RWPE1 (cell line): ENCODE measurements around the gene MBNL2.

Experiments used
- CTCF ChIA-PET: fragments of 350-600 bp; sonication (Branson Sonifier 250); formaldehyde crosslinking; extraction: SDS; loops from one replicate; lab custom pipeline; 2021; lab: Yijun Ruan, JAX
- POLR2A ChIA-PET: fragments of 400-600 bp; formaldehyde crosslinking; extraction: SDS; loops from one replicate; lab custom pipeline; 2020; ENCODE audit warnings: antibody characterized with exemption; ENCODE audit not compliant: low non-redundant PET; lab: Yijun Ruan, JAX
- DNase-seq: peaks from one replicate; pipeline ENCODE4 v3.0.0; 2012; ENCODE audit warnings: low spot score
- H3K27ac ChIP-seq: fragments of 450-650 bp; 2 replicates; pipeline ENCODE4 v1.5.1; 2017
- TF ChIP-seq, protein P1 (sequence below): fragments of 450-650 bp; conservative IDR thresholded peaks from 2 replicates; pipeline ENCODE4 v1.5.1; 2017; ENCODE audit warnings: low read depth, mild to moderate bottlenecking

MBNL2 gene, protein sequence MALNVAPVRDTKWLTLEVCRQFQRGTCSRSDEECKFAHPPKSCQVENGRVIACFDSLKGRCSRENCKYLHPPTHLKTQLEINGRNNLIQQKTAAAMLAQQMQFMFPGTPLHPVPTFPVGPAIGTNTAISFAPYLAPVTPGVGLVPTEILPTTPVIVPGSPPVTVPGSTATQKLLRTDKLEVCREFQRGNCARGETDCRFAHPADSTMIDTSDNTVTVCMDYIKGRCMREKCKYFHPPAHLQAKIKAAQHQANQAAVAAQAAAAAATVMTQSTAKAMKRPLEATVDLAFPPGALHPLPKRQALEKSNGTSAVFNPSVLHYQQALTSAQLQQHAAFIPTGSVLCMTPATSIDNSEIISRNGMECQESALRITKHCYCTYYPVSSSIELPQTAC

DNA sequence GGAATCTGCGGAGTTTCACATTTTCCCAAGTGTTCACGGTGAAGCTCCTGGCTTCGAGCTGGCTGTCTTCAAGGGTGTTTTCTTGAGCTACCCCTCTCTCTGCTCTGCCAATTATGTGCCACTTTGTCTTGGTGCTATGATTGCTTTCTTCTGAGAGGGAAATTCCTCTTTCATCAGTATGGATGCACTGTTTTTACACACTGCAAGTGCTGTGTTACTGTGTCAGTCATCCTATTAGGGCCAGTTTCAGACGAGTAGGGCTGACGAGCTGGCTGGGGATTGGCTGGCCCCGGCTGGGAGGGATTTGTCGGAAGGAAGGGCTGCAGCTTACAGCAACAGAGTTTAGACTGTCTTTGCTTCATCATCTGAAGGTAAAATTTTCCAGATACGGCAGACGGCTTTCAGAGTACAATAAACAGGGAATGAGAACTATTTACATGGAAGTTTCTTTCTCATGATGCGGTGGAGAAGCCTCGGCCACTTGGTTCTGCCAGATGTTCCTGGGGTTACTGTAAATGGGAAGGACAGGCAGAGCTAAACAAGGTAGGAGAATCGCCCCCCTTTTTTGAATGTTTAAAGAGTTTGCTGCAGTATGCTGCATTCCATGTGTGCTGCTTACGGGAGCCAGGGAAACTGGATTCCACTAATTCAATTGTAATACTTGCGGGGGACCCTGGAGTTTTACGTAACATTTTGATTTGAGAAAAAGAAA lies at the start of gene MBNL2:
Gene MBNL2 (plus strand): TSS at position 345 of the 712 bp plus-strand sequence. CDS start 53,903 bp downstream, outside the sequence.
- ChIA-PET POLR2A (interaction anchor here (0.6 to 0.9 kb wide), 2 partner anchors 96 to 211 kb away, joined by 5 to 10 read pairs; no protein-coding TSS in a partner anchor), CTCF (interaction anchor here (0.6 to 3.0 kb wide), 4 partner anchors 10 to 848 kb away, joined by 4 to 19 read pairs (median 10); no protein-coding TSS in a partner anchor)
- TF ChIP-seq, protein P1, sequence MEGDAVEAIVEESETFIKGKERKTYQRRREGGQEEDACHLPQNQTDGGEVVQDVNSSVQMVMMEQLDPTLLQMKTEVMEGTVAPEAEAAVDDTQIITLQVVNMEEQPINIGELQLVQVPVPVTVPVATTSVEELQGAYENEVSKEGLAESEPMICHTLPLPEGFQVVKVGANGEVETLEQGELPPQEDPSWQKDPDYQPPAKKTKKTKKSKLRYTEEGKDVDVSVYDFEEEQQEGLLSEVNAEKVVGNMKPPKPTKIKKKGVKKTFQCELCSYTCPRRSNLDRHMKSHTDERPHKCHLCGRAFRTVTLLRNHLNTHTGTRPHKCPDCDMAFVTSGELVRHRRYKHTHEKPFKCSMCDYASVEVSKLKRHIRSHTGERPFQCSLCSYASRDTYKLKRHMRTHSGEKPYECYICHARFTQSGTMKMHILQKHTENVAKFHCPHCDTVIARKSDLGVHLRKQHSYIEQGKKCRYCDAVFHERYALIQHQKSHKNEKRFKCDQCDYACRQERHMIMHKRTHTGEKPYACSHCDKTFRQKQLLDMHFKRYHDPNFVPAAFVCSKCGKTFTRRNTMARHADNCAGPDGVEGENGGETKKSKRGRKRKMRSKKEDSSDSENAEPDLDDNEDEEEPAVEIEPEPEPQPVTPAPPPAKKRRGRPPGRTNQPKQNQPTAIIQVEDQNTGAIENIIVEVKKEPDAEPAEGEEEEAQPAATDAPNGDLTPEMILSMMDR = no peak
- DNase-seq = peak; percentile 92
- peak within 1 kb of the TSS; percentile 80 for H3K27ac ChIP-seq

DNA sequence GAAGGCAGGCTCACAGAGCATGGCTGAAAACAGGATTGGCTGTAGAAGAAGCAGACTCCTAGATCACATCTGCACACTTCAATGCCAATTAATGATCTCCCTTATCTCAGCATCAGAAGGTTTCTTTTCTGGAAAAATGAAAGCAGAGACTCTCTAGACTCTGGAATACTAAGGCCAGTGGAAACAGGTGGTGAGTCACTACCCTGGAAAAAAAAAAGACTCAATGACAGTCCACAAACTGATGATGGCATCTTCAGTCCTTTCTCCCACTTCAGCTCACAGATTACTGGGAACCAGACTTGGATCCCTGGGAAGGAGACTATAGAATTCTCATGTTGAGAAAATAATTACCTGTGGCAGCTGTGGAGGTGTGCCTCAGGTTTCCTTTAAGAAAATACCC lies 47.5 kb upstream of the MBNL2 start:
- POLR2A ChIA-PET = no interaction called here
- DNase-seq = no peak
- CTCF ChIA-PET = no interaction called here
- TF ChIP-seq, protein P1 = no peak
- no peak overlapping the region for H3K27ac ChIP-seq

DNA sequence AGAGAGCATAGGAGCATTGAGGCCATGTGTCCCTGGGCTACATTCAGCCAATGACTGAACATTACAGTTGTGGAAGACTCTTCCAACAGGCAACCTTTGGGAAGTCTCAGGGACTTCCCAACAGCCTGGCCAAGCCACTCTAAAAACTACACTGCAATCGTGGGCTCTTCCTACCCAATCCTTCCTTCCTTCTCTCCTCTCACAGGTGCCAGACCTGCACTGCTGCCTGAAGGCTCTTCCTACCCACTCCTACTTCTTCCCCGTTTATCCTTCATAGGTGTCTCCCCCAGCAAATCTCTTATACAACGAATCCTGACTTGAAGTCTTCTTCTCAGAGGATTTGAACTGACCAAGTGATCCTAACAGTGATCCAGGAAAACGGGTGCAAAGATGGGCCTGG lies 47.1 kb upstream of the MBNL2 start:
- no peak for DNase-seq
- no peak overlapping the region for H3K27ac ChIP-seq
- POLR2A ChIA-PET = no interaction called here
- TF ChIP-seq, protein P1 = no peak
- CTCF ChIA-PET = no interaction called here

DNA sequence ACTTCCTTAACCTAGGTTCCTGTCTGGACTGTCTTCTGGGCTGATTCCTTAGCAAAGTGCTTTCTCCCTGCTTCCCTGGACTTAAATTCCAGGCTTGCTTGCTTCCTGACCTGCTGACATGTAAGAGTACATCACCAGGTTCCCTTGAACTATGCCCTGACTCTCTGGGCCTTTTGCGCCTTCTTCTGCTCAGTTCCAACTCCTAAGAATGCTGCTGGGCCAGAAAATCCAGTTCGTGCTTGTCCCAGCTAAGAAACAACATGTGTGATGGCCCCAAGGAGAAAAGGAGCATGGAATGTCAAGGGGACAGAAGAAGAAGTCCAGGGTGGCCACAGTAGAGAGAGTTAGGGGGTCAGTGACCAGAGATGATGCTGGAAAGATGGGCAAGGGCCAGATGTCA lies 42.6 kb upstream of the MBNL2 start:
- ChIA-PET CTCF (interaction anchor here (0.7 kb wide), 1 partner anchor 33 kb away, joined by 3 read pairs; no protein-coding TSS in a partner anchor), POLR2A (no interaction called here)
- DNase-seq = no peak
- TF ChIP-seq, protein P1 = no peak
- H3K27ac ChIP-seq = no peak overlapping the region

DNA sequence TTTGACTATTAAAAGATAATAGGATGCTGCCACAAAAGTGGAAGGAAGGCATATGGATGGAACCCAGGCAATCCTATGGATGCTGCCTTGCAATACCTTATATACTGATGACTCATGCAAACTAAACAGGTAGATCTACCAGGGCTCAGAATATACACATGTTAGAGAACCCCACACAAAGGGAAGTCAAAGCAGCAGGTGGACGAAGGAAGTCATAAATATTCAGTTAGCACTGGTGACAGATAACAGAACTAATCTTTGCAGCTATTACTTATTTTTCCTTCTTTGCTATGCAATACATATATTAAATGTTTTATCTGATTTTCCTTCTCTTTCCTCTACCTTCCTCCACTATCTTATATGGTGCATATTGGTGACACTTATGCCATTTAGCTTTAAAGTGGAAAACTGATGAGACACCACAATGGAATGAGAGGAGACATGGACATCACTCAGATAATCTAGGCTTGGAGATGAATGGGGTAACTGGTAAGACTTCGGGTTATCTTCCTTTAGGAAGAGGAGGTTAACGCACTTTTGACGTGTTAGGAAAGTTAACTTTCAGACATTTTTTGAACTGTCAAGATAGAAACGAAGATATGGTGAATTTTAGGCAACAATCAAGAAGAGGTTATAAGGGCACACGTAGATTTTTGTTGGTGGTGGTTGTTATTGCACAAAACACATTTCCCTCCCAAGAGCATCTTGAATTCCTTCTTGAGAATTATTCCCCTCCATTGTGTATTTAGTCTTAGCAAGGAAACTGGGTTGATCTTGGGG lies 39.8 kb upstream of the MBNL2 start:
- TF ChIP-seq, protein P1 = no peak
- CTCF ChIA-PET = interaction anchor here (0.6 kb wide), 1 partner anchor 15 kb away, joined by 4 read pairs; no protein-coding TSS in a partner anchor
- DNase-seq = no peak
- POLR2A ChIA-PET = no interaction called here
- no peak overlapping the region for H3K27ac ChIP-seq

DNA sequence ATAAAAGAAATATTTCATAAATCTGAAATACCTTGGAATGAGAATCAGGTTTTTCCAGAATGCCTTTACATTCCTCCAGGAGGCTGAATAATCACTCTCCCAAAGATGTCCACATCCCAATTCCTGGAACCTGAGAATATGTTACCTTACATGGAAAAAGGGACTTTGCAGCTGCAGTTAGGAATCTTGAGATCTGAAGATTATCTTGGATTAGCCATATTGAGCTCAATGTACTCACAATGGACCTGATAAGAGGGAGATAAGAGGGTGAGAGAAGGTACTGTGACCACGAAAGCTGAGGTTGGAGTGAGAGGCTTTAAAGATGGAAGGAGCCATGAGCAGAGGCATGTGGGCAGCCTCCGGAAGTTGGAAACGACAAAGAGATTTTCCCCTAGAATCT lies 36.8 kb upstream of the MBNL2 start:
- no peak for DNase-seq
- ChIA-PET POLR2A (no interaction called here), CTCF (interaction anchor here (0.6 kb wide), 1 partner anchor 181 kb away, joined by 3 read pairs; no protein-coding TSS in a partner anchor)
- TF ChIP-seq, protein P1 = no peak
- no peak overlapping the region for H3K27ac ChIP-seq
